Measurements from ENCODE around the gene KCNQ1. TPM values are rescaled to one million over a fixed set of nuclear protein-coding genes. Genes with fewer than 3 reads are reported as not detected.

Gene KCNQ1
- total RNA-seq, 1 donor from 2014 or later, result 6.4 TPM

GRCh38 chr11:2668876-2669275 lies 224.1 kb downstream of the KCNQ1 start:
- Mint-ChIP-seq H3K36me3 (ENCODE audit: low read depth) (no peaks in the 10 kb centered on the region), H3K4me1 (no peaks in the 10 kb centered on the region), H3K9me3 (no peaks in the 10 kb centered on the region), H3K4me3 (no peak overlapping the region), H3K27ac (no peak overlapping the region), H3K27me3 (no peaks in the 10 kb centered on the region)
- DNase-seq, result no peak
- intact Hi-C loops (cut with micrococcal nuclease), result no loop called here

DNA sequence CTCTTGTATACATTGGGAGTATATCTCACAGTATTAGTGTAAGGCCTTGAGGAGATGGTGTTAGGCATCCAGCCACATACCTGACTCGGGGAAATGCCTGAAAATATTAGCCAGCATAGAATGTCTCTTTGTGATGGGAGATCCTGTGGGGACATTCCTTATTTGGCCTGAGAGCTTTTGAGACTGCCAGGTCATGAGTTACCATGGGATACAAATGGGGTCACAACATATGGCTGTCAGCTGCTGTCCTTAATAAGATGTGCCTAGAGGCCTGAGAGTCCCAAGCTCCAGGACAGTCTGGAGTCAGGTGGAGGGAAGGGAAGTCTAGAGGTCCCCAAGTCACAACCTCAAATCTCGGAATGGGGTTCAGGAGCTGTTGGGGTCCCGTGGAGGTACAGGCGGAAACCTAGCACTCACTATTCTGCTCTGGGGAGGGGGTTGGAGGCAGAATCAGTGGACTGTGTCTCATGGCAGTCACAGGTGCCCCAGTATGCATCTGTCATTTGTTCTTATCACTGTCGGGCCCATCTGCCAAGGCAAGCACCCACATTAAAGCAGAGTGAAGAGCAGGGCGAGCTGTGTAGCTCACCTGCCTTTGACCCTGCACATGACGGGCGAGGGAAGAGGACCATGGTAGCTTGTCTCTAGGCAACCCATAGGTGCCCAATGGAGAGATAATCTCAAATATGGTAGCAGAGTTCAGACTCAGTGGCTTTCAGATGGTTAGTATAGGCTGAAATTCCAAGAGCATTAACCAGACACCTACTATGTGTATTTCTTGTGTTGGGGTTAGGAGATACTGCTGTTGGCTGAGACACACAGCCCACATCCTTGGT lies 225.0 kb downstream of the KCNQ1 start:
- H3K9me3 Mint-ChIP-seq, result no peaks in the 10 kb centered on the region
- H3K4me3 Mint-ChIP-seq, result no peak overlapping the region
- H3K36me3 Mint-ChIP-seq (ENCODE audit: low read depth), result no peaks in the 10 kb centered on the region
- DNase-seq, result no peak
- intact Hi-C loops (cut with micrococcal nuclease), result no loop called here
- no peaks in the 10 kb centered on the region for H3K27me3 Mint-ChIP-seq
- no peaks in the 10 kb centered on the region for H3K4me1 Mint-ChIP-seq
- no peak overlapping the region for H3K27ac Mint-ChIP-seq

DNA sequence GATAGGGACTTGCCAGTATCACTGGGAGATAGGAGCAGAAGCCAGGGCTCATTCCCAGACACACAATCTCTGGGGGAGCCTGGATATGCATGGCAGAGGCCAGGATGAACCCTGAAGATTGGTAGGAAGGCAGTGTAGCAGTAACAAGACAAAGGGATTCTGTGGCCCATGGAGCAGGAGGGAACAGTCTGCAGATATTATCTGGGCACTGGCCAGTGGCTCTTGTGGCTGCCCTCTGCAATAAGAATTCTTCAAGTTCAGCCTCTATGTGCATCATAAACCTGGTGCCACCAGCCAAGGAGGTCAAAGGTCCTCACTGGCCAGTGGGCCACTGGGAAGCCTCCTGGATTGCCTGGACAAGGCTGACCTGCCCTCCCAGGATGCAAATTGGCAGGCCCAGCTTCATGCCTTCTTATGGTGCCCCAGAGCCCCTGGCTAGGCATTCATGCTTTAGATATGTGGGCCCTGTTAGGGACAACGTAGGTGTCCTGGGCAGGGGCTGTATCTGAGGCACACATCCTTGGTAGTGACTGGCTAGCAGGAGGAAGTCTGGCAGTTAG lies 225.8 kb downstream of the KCNQ1 start:
- Mint-ChIP-seq H3K4me1 (no peaks in the 10 kb centered on the region), H3K4me3 (no peak overlapping the region), H3K27me3 (no peaks in the 10 kb centered on the region), H3K9me3 (no peaks in the 10 kb centered on the region), H3K27ac (no peak overlapping the region), H3K36me3 (ENCODE audit: low read depth) (no peaks in the 10 kb centered on the region)
- no peak for DNase-seq
- intact Hi-C loops (cut with micrococcal nuclease), result no loop called here

GRCh38 chr11:2671748-2672147 lies 226.9 kb downstream of the KCNQ1 start:
- Mint-ChIP-seq H3K4me3 (no peak overlapping the region), H3K27ac (no peak overlapping the region), H3K36me3 (ENCODE audit: low read depth) (no peaks in the 10 kb centered on the region), H3K27me3 (no peaks in the 10 kb centered on the region), H3K4me1 (no peaks in the 10 kb centered on the region), H3K9me3 (no peaks in the 10 kb centered on the region)
- no peak for DNase-seq
- intact Hi-C loops (cut with micrococcal nuclease), result no loop called here

GRCh38 chr11:2672553-2673249 lies 227.9 kb downstream of the KCNQ1 start:
- H3K4me3 Mint-ChIP-seq, result no peak overlapping the region
- H3K4me1 Mint-ChIP-seq, result no peaks in the 10 kb centered on the region
- H3K27ac Mint-ChIP-seq, result no peak overlapping the region
- no peaks in the 10 kb centered on the region for H3K27me3 Mint-ChIP-seq
- H3K9me3 Mint-ChIP-seq, result no peaks in the 10 kb centered on the region
- no peak for DNase-seq
- no peaks in the 10 kb centered on the region for H3K36me3 Mint-ChIP-seq (ENCODE audit: low read depth)
- intact Hi-C loops (cut with micrococcal nuclease), result no loop called here

- H3K36me3 Mint-ChIP-seq (ENCODE audit: low read depth), result no peaks in the 10 kb centered on the region
- H3K27me3 Mint-ChIP-seq, result no peaks in the 10 kb centered on the region
- H3K4me3 Mint-ChIP-seq, result no peak overlapping the region
- intact Hi-C loops (cut with micrococcal nuclease), result no loop called here
- DNase-seq, result no peak
- no peak overlapping the region for H3K27ac Mint-ChIP-seq
- no peaks in the 10 kb centered on the region for H3K9me3 Mint-ChIP-seq
- H3K4me1 Mint-ChIP-seq, result no peaks in the 10 kb centered on the region
Observed at GRCh38 chr11:2673250-2673610, 228.4 kb downstream of the KCNQ1 start.

- H3K27me3 Mint-ChIP-seq, result no peaks in the 10 kb centered on the region
- intact Hi-C loops (cut with micrococcal nuclease), result no loop called here
- no peaks in the 10 kb centered on the region for H3K36me3 Mint-ChIP-seq (ENCODE audit: low read depth)
- no peak overlapping the region for H3K4me3 Mint-ChIP-seq
- no peaks in the 10 kb centered on the region for H3K9me3 Mint-ChIP-seq
- no peaks in the 10 kb centered on the region for H3K4me1 Mint-ChIP-seq
- no peak for DNase-seq
- H3K27ac Mint-ChIP-seq, result no peak overlapping the region
Observed at GRCh38 chr11:2673871-2674471, 229.2 kb downstream of the KCNQ1 start.

DNA sequence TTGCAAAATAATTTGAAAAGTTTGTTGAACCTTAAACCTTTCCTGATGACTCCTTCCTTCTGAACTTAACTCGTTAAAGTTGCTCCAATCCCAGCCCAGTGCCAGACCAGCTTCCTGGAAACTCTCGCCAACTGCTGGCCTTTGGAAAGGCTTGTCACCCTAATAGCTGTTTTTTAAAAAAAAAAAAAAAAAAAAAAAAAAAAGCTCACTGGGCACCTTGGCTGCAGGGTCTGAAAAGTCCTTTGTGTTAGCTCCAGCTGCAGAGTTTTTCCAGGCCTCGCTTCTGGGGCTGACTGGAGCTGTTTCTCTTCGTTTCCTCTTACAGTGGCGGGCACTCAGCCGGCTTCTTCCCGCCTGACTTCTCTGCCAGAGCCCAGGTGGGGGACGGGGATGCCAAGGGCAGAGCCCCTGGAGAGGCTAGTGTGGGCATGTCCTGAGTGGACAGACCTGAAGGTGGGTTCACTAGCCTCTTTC lies 229.9 kb downstream of the KCNQ1 start:
- Mint-ChIP-seq H3K27me3 (no peaks in the 10 kb centered on the region), H3K36me3 (ENCODE audit: low read depth) (no peaks in the 10 kb centered on the region), H3K4me3 (no peak overlapping the region), H3K27ac (no peak overlapping the region), H3K9me3 (no peaks in the 10 kb centered on the region), H3K4me1 (no peaks in the 10 kb centered on the region)
- intact Hi-C loops (cut with micrococcal nuclease), result no loop called here
- DNase-seq, result no peak

DNA sequence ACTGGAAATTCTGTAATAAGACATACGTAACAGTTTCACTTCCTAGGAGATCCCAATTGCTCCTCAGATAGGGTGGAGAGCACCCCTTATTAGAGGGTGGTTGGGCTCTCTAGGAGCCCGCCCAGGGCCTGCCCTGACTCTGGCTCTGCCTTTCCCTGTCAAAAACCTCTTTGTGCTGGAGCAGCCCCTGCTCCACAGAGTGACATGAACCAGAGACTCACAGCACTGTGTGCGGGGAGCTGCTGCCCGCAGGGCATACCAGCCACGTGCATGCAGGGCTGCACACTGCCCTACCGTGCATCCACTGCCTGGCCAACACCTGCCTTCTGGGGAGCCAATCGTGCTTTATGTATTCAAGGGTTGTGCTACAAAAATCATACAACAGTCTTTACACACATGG lies 230.7 kb downstream of the KCNQ1 start:
- intact Hi-C loops (cut with micrococcal nuclease), result no loop called here
- Mint-ChIP-seq H3K27me3 (no peaks in the 10 kb centered on the region), H3K27ac (no peak overlapping the region), H3K36me3 (ENCODE audit: low read depth) (no peaks in the 10 kb centered on the region), H3K9me3 (no peaks in the 10 kb centered on the region), H3K4me3 (no peak overlapping the region), H3K4me1 (no peaks in the 10 kb centered on the region)
- DNase-seq, result no peak

DNA sequence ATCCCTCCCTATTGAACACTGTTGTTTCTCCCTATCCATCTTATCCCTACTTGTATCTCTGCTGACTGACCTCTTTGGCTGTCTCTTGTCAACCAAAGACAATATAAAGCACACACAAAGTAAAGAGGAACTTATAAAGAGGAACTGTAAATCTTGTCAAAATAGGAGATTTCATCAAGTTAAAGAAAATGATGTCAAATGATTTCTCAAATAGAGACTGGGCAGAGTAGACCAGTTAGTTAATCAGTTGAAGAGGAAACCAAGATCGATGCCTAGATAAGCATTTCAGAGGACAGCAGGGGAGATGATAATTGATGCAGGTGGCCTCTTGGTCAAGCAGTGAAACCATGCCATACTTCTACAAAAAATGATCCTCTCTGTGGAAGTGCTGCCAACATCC lies 232.3 kb downstream of the KCNQ1 start:
- H3K27me3 Mint-ChIP-seq, result no peaks in the 10 kb centered on the region
- no peaks in the 10 kb centered on the region for H3K9me3 Mint-ChIP-seq
- intact Hi-C loops (cut with micrococcal nuclease), result no loop called here
- no peaks in the 10 kb centered on the region for H3K36me3 Mint-ChIP-seq (ENCODE audit: low read depth)
- H3K27ac Mint-ChIP-seq, result no peak overlapping the region
- DNase-seq, result no peak
- H3K4me3 Mint-ChIP-seq, result no peak overlapping the region
- peaks cover 4% of the 10 kb centered on the region for H3K4me1 Mint-ChIP-seq

DNA sequence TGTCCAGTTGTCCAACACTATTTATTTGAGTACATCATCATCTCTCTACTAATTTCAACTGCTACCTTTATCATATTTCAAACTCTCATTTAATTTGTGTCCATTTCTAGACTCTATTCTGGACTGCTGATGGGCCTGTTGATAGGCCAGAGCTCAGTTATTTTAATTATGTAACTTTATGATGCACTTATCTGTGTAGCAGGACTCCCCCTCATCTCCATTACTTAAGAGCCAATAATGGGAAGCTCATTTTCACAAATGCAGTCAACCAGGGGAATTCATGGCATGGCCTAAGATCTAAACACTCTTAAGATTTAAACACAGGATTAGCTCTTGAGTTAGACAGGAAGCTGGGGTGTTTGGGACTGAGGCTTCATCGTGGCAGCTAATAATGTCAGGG lies 233.6 kb downstream of the KCNQ1 start:
- no peak overlapping the region for H3K27ac Mint-ChIP-seq
- H3K4me1 Mint-ChIP-seq, result peaks cover 4% of the 10 kb centered on the region
- H3K9me3 Mint-ChIP-seq, result no peaks in the 10 kb centered on the region
- H3K27me3 Mint-ChIP-seq, result no peaks in the 10 kb centered on the region
- intact Hi-C loops (cut with micrococcal nuclease), result no loop called here
- no peak for DNase-seq
- no peak overlapping the region for H3K4me3 Mint-ChIP-seq
- no peaks in the 10 kb centered on the region for H3K36me3 Mint-ChIP-seq (ENCODE audit: low read depth)

GRCh38 chr11:2679011-2679676 lies 234.3 kb downstream of the KCNQ1 start:
- Mint-ChIP-seq H3K36me3 (ENCODE audit: low read depth) (no peaks in the 10 kb centered on the region), H3K4me3 (no peak overlapping the region), H3K27ac (no peak overlapping the region), H3K27me3 (no peaks in the 10 kb centered on the region), H3K9me3 (no peaks in the 10 kb centered on the region), H3K4me1 (peaks cover 4% of the 10 kb centered on the region)
- intact Hi-C loops (cut with micrococcal nuclease), result no loop called here
- DNase-seq, result no peak

DNA sequence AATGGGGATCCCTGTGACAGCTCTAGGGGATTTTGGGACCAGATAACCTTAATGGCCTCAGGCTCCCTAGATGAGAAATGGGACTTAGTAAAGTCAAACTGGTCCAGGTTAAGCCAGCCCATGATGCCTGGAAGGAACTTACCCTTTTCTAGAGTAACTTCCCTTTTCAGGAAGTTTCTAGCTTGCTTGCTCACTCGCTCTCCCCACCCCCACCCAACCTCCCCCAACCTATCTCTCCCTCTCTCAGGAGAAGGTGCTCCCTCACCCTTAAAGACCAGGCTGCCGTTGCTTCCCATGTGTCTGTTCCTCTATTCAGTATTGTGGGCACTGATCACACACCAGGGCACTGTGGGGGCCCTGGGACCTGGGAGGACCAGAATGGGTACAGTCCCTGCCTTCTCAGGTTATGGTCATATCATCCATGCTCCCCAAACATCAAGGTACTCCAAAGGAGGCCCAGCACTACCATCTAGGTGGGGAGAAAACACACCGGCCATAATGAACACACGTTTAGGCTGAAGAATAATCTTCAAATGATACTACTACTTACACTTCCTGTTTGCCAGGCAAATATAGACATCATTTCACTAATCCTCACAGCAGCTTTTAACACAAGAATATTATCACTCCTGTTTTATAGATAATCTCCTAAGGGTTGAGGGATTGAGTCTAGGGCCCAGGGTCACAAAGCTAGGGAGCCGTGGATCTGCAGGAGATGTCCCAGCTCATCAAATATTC lies 236.8 kb downstream of the KCNQ1 start:
- no peak overlapping the region for H3K27ac Mint-ChIP-seq
- no peaks in the 10 kb centered on the region for H3K36me3 Mint-ChIP-seq (ENCODE audit: low read depth)
- no peak for DNase-seq
- no peaks in the 10 kb centered on the region for H3K9me3 Mint-ChIP-seq
- intact Hi-C loops (cut with micrococcal nuclease), result no loop called here
- no peaks in the 10 kb centered on the region for H3K27me3 Mint-ChIP-seq
- no peak overlapping the region for H3K4me3 Mint-ChIP-seq
- H3K4me1 Mint-ChIP-seq, result peaks cover 4% of the 10 kb centered on the region
